Naive thymus-derived CD4-positive, alpha-beta T cell (primary cell): ENCODE measurements around the gene SLC8A3. TPM values are rescaled to one million over a fixed set of nuclear protein-coding genes. Genes with fewer than 3 reads are reported as not detected.

Experiments
- polyA plus RNA-seq, 2 donors: library from polyadenylated mRNA; unstranded; fragments of 300-500 nt; fragmentation: Illumina TruSeq; gene quantifications; one replicate each; pipeline ENCODE4 v1.2.3, GENCODE V29; 2021
- total RNA-seq, 6 experiments: library from RNA in 5 of 6; stranded (reverse) in 5 of 6; gene quantifications; 1 replicate in 5 of 6; 2 replicates in 1 of 6; pipeline ENCODE4 v1.2.3 and lab custom pipeline; 2021 to 2026

SLC8A3 gene
- total and polyA plus RNA-seq, 7 experiments from 2014 or later, result 0.13 to 0.47 (median 0.31) TPM; not detected in 4

Other genes starting within 250 kb of the SLC8A3 start
- 10 to 100 TPM; 11.8 to 57.0 (median 19.5) TPM for gene COX16, start 170.7 kb upstream of the SLC8A3 start, total RNA-seq
- gene COX16, start 170.7 kb upstream of the SLC8A3 start, polyA plus RNA-seq, result 10 to 100 TPM; 25.2 to 52.1 TPM
- gene SYNJ2BP, start 228.1 kb upstream of the SLC8A3 start, total RNA-seq, result 10 to 100 TPM in 4 of 5 experiments, 1 to 10 TPM in 1; 8.3 to 22.9 (median 14.4) TPM
- gene SYNJ2BP, start 228.1 kb upstream of the SLC8A3 start, polyA plus RNA-seq, result 10 to 100 TPM; 16.3 to 18.5 TPM